NK-92 treated with Interleukin-12 subunit alpha and Interleukin-12 subunit beta, amount 100 ng/mL, for 24 hours (cell line): Measurements from ENCODE around the gene AFAP1.
A peak's percentile ranks its signal among the peaks of the same experiment; 100 is the strongest.

Source experiments
- DNase-seq: peaks from one replicate; lab custom pipeline; 2025; lab: John Stamatoyannopoulos, UW

The AFAP1 gene

GRCh38 chr4:7737752-7738457 is 201.8 kb downstream of the AFAP1 start:
- DNase-seq = no peak

GRCh38 chr4:7737268-7737645 is 202.4 kb downstream of the AFAP1 start:
- DNase-seq = no peak

GRCh38 chr4:7736436-7737267 is 203.0 kb downstream of the AFAP1 start:
- no peak for DNase-seq

- DNase-seq = no peak
Observed at GRCh38 chr4:7735961-7736360, 203.7 kb downstream of the AFAP1 start.

- DNase-seq = no peak
Observed at GRCh38 chr4:7735395-7735794, 204.3 kb downstream of the AFAP1 start.

GRCh38 chr4:7734651-7735260 is 204.9 kb downstream of the AFAP1 start:
- no peak for DNase-seq

- no peak for DNase-seq
Observed at GRCh38 chr4:7733801-7734650, 205.6 kb downstream of the AFAP1 start.

GRCh38 chr4:7733201-7733600 is 206.5 kb downstream of the AFAP1 start:
- DNase-seq = no peak

- no peak for DNase-seq
Observed at GRCh38 chr4:7732263-7732662, 207.4 kb downstream of the AFAP1 start.

GRCh38 chr4:7731437-7731836 is 208.2 kb downstream of the AFAP1 start:
- DNase-seq = no peak

- DNase-seq = no peak
Observed at GRCh38 chr4:7727749-7728148, 211.9 kb downstream of the AFAP1 start.

GRCh38 chr4:7726665-7727413 is 212.8 kb downstream of the AFAP1 start:
- no peak for DNase-seq

- DNase-seq = no peak
Observed at GRCh38 chr4:7725951-7726350, 213.7 kb downstream of the AFAP1 start.

GRCh38 chr4:7723625-7724024 is 216.0 kb downstream of the AFAP1 start:
- no peak for DNase-seq

GRCh38 chr4:7722766-7723387 is 216.8 kb downstream of the AFAP1 start:
- no peak for DNase-seq

GRCh38 chr4:7721984-7722551 is 217.6 kb downstream of the AFAP1 start:
- DNase-seq = no peak

GRCh38 chr4:7719354-7720174 is 220.1 kb downstream of the AFAP1 start:
- peak; percentile 7 for DNase-seq

GRCh38 chr4:7717946-7718490 is 221.6 kb downstream of the AFAP1 start:
- no peak for DNase-seq

- DNase-seq = no peak
Observed at GRCh38 chr4:7717161-7717560, 222.5 kb downstream of the AFAP1 start.
